ENCODE measurements around the gene ANKZF1. TPM values are rescaled to one million over a fixed set of nuclear protein-coding genes. Genes with fewer than 3 reads are reported as not detected.

ANKZF1 gene
- total and polyA plus RNA-seq, 2 of the 8 experiments (the other 6 are each of a cell fraction or from before 2014, with no cell fraction given): 32.5 to 50.1 TPM

GRCh38 chr2:219279151-219279915, 49.7 kb downstream of the ANKZF1 start, which contains the start of gene DNAJB2 (continued):
- TF ChIP-seq ATF2 (IDR thresholded peaks at IDR 0.05; ENCODE audit: low read length) (peak; percentile 90), CEBPB (IDR thresholded peaks at IDR 0.05; ENCODE audit: low read depth, low read length) (no peak), POLR2AphosphoS5 (IDR thresholded peaks at IDR 0.05; ENCODE audit: low read depth, low read length) (no peak), EP300 (IDR thresholded peaks at IDR 0.05; ENCODE audit: borderline replicate concordance in 1 of 2, low read depth in 2 of 2, low read length in 2 of 2) (peak in 1 of 2 experiments; percentile 61; a peak in 1 of 3 replicates), SP4 (IDR thresholded peaks at IDR 0.05; ENCODE audit: low read length) (no peak), GABPA (IDR thresholded peaks at IDR 0.05; ENCODE audit: borderline replicate concordance, insufficient read depth, low read length) (no peak), MAX (IDR thresholded peaks at IDR 0.05) (peak; percentile 73), HDAC2 (IDR thresholded peaks at IDR 0.05; ENCODE audit: borderline replicate concordance in 1 of 2, low read depth in 2 of 2, low read length in 2 of 2) (peak; percentile 58 to 92; a peak in 1 of 4 replicates), SAP30 (IDR thresholded peaks at IDR 0.05; ENCODE audit: insufficient read depth, insufficient replicate concordance, low read length) (no peak), POU5F1 (IDR thresholded peaks at IDR 0.05; ENCODE audit: low read depth, low read length) (no peak), EGR1 (IDR thresholded peaks at IDR 0.05; ENCODE audit: borderline replicate concordance, low read depth, low read length) (no peak), TBP (IDR thresholded peaks at IDR 0.05; ENCODE audit: low read depth, low read length) (peak; percentile 50), SUZ12 (IDR thresholded peaks at IDR 0.05; ENCODE audit: low read length) (no peak), KDM4A (IDR thresholded peaks at IDR 0.05; ENCODE audit: low read depth, low read length, severe bottlenecking) (peak; percentile 52), CBX5 (IDR thresholded peaks at IDR 0.05; ENCODE audit: low read depth, low read length) (no peak)
